EH (cell line): ENCODE measurements around the gene MRTO4.
A peak's percentile ranks its signal among the peaks of the same experiment; 100 is the strongest.
"Not testable (repeated sequence)": the region's sequence is repeated elsewhere in the genome, so short reads cannot be mapped to it uniquely, and the experiment has no call there.

Experiments used
- DNase-seq: peaks from one replicate; pipeline ENCODE4 v3.0.0-alpha.2; 2015; ENCODE audit warnings: low read depth

The MRTO4 gene

DNA sequence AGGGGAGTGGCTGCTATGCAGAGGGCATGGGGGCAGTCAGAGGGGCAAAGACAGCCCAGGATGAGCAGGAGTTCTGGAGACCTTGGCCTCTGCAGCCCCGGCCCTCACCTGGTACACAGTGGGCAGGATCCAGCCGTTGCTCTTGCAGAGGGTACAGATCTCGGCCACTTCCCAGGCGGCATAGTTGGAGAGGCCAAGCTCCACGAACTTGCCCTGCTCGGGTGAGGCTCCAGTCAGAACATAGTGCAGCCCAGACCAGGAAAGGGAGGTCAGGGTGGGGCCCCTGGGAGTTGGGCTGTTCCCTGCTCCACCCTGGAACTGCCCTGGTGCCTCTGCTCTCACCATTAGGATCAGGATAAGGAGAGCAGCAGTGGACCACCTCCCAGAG, 18.7 kb downstream of the MRTO4 start:
- DNase-seq = not testable (repeated sequence)

DNA sequence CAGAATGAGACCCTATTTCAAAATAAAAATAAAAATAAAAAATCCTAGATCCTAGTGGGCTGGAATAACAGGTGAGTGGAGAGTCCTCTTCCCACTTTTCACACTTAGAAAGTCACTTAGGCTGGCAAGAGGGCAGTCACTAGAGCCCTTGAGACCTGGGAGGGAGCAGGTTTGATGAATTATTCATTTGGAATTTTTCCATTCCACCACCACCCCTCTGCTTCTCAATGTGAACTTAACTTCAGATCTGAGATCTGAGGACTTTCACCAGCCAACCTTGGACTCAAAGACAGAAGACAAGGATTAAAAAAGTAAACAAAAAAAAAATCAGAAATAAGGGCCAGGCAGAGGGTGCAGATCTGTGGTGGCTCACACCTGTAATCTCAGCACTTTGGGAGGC, 20.5 kb downstream of the MRTO4 start:
- no peak for DNase-seq

DNA sequence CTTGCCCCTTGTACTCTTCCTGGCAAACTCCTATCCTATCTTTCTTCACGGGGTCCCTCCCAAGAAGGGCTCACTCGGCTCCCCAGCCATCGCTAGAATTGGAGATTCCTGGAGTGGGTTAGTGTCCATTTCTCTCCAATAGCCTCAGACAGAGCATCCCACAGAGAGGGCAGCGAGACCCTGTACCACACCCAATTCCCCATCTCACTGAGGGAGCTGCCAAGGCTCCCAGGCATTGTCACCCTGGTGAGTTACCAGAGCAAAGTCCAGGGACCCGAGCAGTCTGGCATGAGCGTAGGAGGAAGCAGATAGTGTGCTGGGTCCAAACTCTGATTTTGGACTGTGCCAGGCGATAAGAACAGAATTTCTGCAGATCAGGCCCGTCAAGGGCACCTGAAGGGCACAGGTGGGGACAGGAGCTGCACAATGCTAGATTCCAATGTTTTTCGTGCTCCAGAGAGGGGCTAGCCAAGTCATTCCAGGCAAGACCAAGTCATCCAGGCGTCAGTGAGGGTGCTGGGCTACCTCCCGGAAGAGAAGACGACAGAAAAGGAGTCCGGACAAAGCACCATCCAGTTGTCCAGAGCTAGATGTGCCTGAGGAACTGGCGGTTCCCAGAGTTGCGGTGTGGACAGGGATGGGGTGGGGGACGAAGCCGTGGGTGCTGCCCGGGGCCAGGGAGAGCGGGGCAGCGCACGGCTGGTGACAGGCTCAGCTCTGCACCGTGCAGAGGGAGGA, 21.7 kb downstream of the MRTO4 start:
- no peak for DNase-seq

GRCh38 chr1:19273844-19274531, 22.4 kb downstream of the MRTO4 start:
- DNase-seq = not testable (repeated sequence)

- DNase-seq = no peak
These were observed 23.0 kb downstream of the MRTO4 start for GRCh38 chr1:19274636-19275035.

DNA sequence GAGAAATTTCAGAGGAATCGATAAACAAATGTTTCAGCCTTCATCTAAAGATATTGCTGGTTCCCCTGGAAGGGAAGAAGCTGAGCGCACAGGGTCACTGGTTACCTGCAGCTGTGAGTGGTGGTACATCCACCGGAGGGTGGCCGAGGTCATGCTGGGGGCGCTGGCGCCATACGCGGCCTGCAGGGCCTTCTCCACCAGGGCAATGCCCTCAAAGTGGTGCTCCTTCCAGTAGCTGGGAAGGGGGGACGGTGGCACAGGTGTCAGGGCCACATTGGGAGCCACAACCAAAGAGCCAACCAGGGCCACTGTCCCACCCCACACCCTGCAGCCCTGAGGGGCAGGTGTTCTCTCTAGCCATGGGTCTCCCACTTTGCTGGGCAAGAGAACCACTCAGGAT, 32.3 kb downstream of the MRTO4 start:
- DNase-seq = no peak

- DNase-seq = no peak
These were observed 33.3 kb downstream of the MRTO4 start for GRCh38 chr1:19284881-19285280.

DNA sequence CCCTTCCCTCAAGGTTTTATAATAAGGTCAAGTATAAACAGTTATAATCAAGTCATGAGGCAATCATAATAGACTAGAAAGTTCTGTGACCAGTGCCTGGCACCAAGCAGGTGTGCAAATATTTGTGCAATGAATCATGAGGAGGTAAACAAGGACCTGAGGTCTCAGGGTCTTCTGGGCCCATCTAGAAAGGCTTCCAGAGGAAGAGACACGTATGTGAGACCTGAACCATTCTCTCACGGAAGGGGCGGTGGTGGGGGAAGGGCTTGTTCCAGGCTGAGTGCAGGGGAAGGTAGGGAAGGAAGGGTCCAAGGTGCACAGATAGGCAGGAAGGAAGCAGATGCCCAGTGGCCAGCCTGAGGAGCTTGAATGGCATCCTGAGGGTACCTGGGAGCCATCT, 33.8 kb downstream of the MRTO4 start:
- DNase-seq = not testable (repeated sequence)

- DNase-seq = not testable (repeated sequence)
These were observed 34.2 kb downstream of the MRTO4 start for GRCh38 chr1:19285807-19286206.

DNA sequence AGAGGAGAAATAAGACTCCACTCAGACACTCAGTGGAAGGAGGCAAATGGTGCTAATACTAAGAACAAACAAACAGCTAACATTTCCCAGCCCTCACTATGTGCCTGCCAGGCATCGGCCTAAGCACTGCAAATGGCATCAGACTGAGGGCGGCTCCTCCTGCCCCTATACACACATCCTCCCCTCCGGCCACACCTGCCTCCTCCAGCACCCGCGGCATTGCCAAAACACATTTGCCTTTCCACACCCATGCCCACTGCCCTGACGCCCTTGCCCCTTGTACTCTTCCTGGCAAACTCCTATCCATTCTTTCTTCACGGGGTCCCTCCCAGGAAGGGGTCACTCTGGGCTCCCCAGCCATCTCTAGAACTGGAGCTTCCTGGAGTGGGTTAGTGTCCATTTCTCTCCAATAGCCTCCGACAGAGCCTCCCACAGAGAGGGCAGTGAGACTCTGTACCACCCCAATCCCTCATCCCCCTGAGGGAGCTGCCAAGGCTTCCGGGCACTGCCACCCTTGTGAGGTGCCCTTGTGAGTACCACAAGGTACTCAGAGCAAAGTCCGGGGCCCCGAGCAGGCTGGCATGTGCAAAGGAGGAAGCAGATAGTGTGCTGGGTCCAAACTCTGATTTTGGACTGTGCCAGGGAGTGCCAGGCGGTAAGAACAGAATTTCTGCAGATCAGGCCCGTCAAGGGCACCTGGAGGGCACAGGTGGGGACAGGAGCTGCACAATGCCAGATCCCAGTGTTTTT, 36.0 kb downstream of the MRTO4 start:
- no peak for DNase-seq

- peak; percentile 48 for DNase-seq
These were observed 37.0 kb downstream of the MRTO4 start, which contains the start of gene AKR7A3 for GRCh38 chr1:19288324-19289241. Gene AKR7A3, minus strand, starts transcription at chr1:19288770. Its CDS starts 61 bp downstream, at chr1:19288709.

GRCh38 chr1:19289244-19289643, 37.6 kb downstream of the MRTO4 start:
- no peak for DNase-seq

DNA sequence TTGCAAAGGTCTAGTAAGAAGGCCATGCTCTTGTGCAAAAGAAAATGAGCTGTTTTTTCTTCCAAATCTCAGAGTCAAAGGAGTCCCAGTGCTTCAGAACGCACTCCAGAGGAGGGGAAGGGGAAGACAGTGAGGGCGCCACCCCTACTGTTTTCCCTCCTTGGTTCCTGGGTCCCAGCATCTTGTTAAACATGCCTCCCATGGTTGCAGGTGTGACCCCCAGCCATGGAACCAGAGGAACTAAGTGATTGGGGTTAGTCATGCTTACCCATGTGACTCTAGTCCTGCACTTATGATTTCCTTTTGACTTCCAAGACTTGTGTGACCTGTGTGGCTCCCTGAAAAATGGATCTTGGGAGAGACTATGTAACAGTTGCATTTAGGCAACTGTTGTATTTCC, 43.0 kb downstream of the MRTO4 start:
- DNase-seq = no peak

DNA sequence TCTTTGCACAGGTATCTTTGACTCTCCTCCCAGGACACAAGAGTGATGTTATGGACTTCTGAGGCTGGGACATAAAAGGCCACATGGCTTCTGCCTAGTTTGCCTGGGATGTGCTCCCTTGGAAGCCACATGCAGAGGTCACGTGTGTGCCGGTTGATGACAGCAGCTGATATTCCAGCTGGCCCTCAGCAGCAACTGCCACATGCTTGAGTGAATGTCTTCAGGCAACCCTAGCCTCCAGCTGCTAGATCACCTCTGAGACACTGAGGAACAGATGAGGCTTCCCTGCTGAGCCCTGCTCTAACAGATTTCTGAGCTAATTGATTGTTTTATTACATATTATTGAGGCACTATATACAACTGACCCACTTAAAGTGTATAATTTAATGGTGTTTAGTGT, 48.6 kb downstream of the MRTO4 start:
- no peak for DNase-seq

- not testable (repeated sequence) for DNase-seq
These were observed 52.5 kb downstream of the MRTO4 start for GRCh38 chr1:19304081-19304480.

- no peak for DNase-seq
These were observed 54.3 kb downstream of the MRTO4 start for GRCh38 chr1:19305880-19306279.

- no peak for DNase-seq
These were observed 55.3 kb downstream of the MRTO4 start for GRCh38 chr1:19306941-19307340.

DNA sequence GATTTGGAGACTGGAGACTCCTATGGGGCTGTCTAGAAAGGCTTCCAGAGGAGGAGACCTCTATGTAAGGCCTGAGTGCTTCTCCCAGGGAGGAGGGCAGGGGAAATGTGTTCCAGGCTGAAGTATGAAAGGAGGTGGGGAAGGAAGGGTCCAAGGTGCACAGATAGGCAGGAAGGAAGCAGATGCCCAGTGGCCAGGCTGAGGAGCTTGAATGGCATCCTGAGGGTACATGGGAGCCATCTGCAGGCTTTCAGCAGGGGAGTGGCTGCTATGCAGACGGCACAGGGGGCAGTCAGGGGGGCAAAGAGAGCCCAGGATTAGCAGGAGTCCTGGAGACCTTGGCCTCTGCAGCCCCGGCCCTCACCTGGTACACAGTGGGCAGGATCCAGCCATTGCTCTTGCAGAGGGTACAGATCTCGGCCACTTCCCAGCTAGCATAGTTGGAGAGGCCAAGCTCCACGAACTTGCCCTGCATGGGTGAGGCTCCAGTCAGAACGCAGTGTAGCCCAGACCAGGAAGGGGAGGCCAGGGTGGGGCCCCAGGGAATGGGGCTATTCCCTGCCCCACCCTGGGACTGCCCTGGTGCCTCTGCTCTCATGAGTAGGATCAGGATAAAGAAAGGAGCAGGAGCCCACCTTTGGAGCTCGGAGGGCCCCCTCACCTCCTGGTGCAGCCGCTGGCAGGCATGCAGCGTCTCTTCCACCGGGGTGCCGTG, 56.3 kb downstream of the MRTO4 start:
- no peak for DNase-seq

DNA sequence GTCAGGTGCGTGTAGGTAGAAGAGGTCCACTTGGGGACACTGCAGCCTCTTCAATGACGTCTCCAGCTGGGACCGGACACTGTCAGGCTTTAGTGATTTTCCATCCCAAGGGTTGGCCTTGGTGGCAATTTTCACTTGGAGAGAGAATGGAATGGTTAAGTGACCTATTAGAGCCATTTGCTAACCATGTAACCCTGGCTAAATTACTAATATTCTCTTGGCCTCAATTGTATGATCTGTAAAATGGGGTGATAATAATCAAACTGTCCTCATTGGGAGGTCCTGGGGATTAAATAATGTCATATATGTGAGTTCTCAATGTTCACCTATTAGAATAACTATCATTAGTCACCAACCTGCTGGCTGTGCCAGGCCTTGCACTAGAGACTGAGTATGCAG, 56.9 kb downstream of the MRTO4 start:
- DNase-seq = no peak

DNA sequence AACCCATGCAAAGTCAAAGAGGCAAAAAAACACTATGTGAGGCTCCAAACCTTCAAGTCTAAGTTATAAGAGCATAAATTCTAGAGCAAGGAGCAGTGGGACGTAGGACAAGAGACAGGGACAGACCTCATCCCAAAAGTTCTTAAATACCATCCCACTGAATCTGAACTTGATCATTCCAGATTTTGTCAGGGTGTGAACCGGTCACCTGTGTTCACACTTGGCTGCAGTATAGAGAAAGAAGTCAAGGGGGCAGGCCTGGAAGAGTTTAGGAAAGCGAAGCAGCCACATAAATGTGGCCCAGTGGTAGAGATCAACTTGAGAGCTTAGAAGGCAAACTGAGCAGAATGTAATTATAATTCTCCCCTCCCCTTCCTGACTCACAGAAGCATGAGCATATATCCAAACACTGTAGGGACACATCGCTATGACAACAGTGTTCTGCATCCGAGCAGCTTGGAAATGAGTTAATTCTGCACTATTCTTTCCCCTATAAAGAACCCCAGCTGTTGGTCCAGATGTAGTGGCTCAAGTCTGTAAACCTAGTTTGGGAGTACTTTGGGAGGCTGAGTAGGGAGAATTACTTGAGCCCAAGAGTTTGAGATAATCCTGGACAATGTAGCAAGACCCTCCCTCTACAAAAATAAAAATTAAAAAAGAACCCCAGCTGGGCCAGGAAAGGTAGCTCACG, 57.7 kb downstream of the MRTO4 start:
- peak; percentile 83 for DNase-seq
